Nephron progenitor cell (in vitro differentiated cells): ENCODE results near the gene MYLIP.
"Not testable (repeated sequence)": the region's sequence is repeated elsewhere in the genome, so short reads cannot be mapped to it uniquely, and the experiment has no call there.

ENCODE experiments used
- DNase-seq: peaks from one replicate; pipeline ENCODE4 v3.0.0; 2021
- H3K27ac Mint-ChIP-seq: 2 replicates; pipeline ENCODE4 v1.8.0; 2021; ENCODE audit warnings: mild to moderate bottlenecking, moderate library complexity, mixed read lengths
- H3K27me3 Mint-ChIP-seq: 2 replicates; pipeline ENCODE4 v1.8.0; 2021; ENCODE audit warnings: mild to moderate bottlenecking, low read depth, mixed read lengths; ENCODE audit not compliant: poor library complexity
- H3K36me3 Mint-ChIP-seq: 2 replicates; pipeline ENCODE4 v1.8.0; 2021; ENCODE audit warnings: low read depth, mixed read lengths
- H3K4me1 Mint-ChIP-seq: 2 replicates; pipeline ENCODE4 v1.8.0; 2021; ENCODE audit warnings: mixed read lengths
- H3K4me3 Mint-ChIP-seq: 2 replicates; pipeline ENCODE4 v1.8.0; 2021; ENCODE audit warnings: mild to moderate bottlenecking, moderate library complexity, mixed read lengths
- H3K9me3 Mint-ChIP-seq: 2 replicates; pipeline ENCODE4 v1.8.0; 2021; ENCODE audit warnings: mild to moderate bottlenecking, moderate library complexity, mixed read lengths
- TF ChIP-seq, protein P1 (sequence below): fragments of 200-600 bp; sonication (generic); IDR thresholded peaks from 2 replicates; pipeline ENCODE4 v1.5.0; 2021; ENCODE audit warnings: antibody characterized with exemption

The MYLIP gene

DNA sequence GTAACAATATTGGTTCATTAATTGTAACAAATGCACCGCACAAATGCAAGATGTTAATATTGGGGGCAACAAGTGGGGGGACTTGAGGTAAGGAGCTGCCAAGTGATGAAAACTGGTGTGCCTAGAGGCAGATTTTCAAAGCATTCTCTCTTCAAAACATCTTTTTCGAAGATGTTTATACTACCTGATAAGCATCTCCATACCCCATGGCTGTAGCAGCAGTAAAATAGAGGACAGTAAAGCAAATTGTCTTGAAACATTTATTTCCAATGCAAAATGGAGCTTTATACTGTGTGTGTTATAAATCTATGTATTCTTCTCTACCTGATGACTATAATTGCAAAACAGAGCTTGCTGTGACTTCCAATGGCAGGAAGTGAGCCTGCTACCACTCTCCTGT lies 42.5 kb downstream of the MYLIP start:
- H3K4me1 Mint-ChIP-seq = peaks cover 66% of the 10 kb centered on the region
- no peak overlapping the region for H3K27ac Mint-ChIP-seq
- no peaks in the 10 kb centered on the region for H3K36me3 Mint-ChIP-seq
- DNase-seq = no peak
- TF ChIP-seq, protein P1, sequence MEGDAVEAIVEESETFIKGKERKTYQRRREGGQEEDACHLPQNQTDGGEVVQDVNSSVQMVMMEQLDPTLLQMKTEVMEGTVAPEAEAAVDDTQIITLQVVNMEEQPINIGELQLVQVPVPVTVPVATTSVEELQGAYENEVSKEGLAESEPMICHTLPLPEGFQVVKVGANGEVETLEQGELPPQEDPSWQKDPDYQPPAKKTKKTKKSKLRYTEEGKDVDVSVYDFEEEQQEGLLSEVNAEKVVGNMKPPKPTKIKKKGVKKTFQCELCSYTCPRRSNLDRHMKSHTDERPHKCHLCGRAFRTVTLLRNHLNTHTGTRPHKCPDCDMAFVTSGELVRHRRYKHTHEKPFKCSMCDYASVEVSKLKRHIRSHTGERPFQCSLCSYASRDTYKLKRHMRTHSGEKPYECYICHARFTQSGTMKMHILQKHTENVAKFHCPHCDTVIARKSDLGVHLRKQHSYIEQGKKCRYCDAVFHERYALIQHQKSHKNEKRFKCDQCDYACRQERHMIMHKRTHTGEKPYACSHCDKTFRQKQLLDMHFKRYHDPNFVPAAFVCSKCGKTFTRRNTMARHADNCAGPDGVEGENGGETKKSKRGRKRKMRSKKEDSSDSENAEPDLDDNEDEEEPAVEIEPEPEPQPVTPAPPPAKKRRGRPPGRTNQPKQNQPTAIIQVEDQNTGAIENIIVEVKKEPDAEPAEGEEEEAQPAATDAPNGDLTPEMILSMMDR = no peak
- H3K4me3 Mint-ChIP-seq = no peak overlapping the region
- H3K27me3 Mint-ChIP-seq = no peaks in the 10 kb centered on the region
- H3K9me3 Mint-ChIP-seq = no peaks in the 10 kb centered on the region

GRCh38 chr6:16173167-16173940 lies 44.5 kb downstream of the MYLIP start:
- Mint-ChIP-seq H3K27ac (no peak overlapping the region), H3K27me3 (peaks cover 2% of the 10 kb centered on the region), H3K4me1 (peaks cover 46% of the 10 kb centered on the region), H3K36me3 (no peaks in the 10 kb centered on the region), H3K4me3 (no peak overlapping the region), H3K9me3 (no peaks in the 10 kb centered on the region)
- DNase-seq = no peak
- TF ChIP-seq, protein P1 = no peak

DNA sequence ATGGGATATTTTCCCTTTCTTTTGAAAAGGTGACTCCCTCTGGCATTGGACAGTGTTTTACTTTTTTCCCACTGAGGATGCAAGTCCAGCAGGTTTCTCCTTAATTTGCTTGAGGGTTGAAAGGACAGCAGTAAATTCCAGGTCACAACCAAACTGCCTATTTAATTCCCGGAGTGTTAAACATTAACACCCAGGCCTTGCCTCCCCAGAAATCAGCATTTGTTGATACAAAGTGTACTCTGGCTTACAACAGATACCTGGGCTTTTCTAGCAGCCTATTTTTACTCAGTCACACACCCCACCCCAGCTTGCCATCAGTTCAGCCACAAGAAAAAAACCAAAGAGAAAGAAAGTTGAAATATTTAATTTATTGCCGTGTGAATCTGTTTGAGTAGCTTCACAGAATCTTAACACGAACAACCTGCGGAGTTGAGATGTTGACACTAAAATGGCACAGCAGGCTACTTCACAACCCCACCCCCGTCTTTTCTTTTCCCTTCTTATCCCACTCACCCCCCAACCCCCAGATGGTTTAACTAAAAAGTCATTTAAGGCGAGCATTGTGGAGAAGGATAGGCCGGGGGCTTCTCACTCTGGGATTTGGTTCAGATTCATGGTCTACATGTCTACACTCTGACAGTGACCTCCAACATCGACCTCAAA lies 45.7 kb downstream of the MYLIP start:
- Mint-ChIP-seq H3K27me3 (peaks cover 2% of the 10 kb centered on the region), H3K27ac (peak overlapping the region; percentile 91), H3K4me3 (peak overlapping the region; percentile 54), H3K36me3 (no peaks in the 10 kb centered on the region), H3K9me3 (no peaks in the 10 kb centered on the region), H3K4me1 (peaks cover 39% of the 10 kb centered on the region)
- TF ChIP-seq, protein P1 = no peak
- no peak for DNase-seq

DNA sequence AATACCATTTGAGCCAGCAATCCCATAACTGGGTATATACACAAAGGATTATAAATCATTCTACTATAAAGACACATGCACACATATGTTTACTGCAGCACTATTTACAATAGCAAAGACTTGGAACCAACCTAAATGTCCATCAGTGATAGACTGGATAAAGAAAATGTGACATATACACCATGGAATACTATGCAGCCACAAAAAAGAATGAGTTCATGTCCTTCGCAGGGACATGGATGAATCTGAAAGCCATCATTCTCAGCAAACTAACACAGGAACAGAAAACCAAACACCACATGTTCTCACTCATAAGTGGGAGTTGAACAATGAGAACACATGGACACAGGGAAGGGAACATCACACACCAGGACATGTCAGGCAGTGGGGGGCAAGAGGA lies 47.7 kb downstream of the MYLIP start:
- not testable (repeated sequence) for DNase-seq, H3K27ac Mint-ChIP-seq, H3K36me3 Mint-ChIP-seq, H3K9me3 Mint-ChIP-seq, H3K4me3 Mint-ChIP-seq, H3K27me3 Mint-ChIP-seq
- peaks cover 42% of the 10 kb centered on the region for H3K4me1 Mint-ChIP-seq

- peaks cover 2% of the 10 kb centered on the region for H3K27me3 Mint-ChIP-seq
- no peak overlapping the region for H3K27ac Mint-ChIP-seq
- TF ChIP-seq, protein P1 = no peak
- H3K4me3 Mint-ChIP-seq = no peak overlapping the region
- peaks cover 3% of the 10 kb centered on the region for H3K36me3 Mint-ChIP-seq
- peaks cover 4% of the 10 kb centered on the region for H3K9me3 Mint-ChIP-seq
- no peak for DNase-seq
- H3K4me1 Mint-ChIP-seq = peaks cover 39% of the 10 kb centered on the region
Observed at GRCh38 chr6:16177881-16178280, 49.0 kb downstream of the MYLIP start.

GRCh38 chr6:16178351-16178750 lies 49.5 kb downstream of the MYLIP start:
- TF ChIP-seq, protein P1 = no peak

More at GRCh38 chr6:16178351-16178750, 49.5 kb downstream of the MYLIP start:
- H3K4me1 Mint-ChIP-seq = peaks cover 39% of the 10 kb centered on the region
- H3K9me3 Mint-ChIP-seq = peaks cover 4% of the 10 kb centered on the region
- peaks cover 2% of the 10 kb centered on the region for H3K27me3 Mint-ChIP-seq
- no peak for DNase-seq
- no peak overlapping the region for H3K4me3 Mint-ChIP-seq
- H3K27ac Mint-ChIP-seq = no peak overlapping the region
- peaks cover 3% of the 10 kb centered on the region for H3K36me3 Mint-ChIP-seq
